ENCODE measurements around the gene UNG.
"Not testable (repeated sequence)": the region's sequence is repeated elsewhere in the genome, so short reads cannot be mapped to it uniquely, and the experiment has no call there.

Gene UNG

DNA sequence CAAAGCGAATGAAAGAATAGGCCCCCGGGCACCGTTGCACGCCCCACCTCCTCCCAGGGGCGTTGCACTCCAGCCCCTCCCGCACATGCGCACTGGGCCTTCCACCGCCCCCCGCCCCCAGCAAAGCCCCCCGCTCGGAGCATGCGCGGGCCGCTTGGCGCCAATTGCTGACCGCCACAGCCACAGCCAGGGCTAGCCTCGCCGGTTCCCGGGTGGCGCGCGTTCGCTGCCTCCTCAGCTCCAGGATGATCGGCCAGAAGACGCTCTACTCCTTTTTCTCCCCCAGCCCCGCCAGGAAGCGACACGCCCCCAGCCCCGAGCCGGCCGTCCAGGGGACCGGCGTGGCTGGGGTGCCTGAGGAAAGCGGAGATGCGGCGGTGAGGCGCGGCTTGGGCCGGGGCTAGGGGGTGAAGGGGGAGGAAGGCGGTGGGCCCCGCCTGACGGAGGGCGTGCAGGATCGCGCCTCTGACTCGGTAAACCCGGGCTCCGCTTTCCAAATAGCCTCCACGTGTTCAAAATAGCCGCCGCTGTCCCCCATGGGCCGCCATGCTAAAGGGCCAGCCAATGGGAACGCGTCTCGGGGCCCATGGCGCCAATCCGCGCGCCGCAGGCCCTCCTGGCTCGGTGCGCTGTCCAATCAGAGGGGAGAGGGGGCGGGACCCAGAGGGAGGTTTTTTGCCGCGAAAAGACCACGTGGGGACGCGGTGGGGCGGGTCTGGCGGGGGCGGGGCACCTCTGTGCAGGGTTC is at the start of gene UNG:
UNG (plus strand) TSS at position 163 of the 748 bp plus-strand sequence; CDS start at position 246, 83 bp downstream.
- Histone ChIP-seq H3K4me3 (ENCODE audit: low read depth in 1 of 2, low read length in 2 of 2) (peak within 1 kb of the TSS; percentile 58 to 77), H3K27ac (ENCODE audit: low read depth, low read length) (peak within 1 kb of the TSS; percentile 95), H3K9ac (ENCODE audit: low read length) (peak within 1 kb of the TSS; percentile 57), H3K36me3 (ENCODE audit: insufficient read depth, low read length) (peaks cover 26% of the 10 kb centered on the region), H3K9me3 (ENCODE audit: low read length) (no peaks in the 10 kb centered on the region), H3K27me3 (ENCODE audit: control insufficient read depth in 1 of 2, insufficient read depth in 2 of 2, low read length in 2 of 2) (no peaks in the 10 kb centered on the region), H3K4me1 (ENCODE audit: insufficient read depth, low read length) (peaks cover 31% of the 10 kb centered on the region)

DNA sequence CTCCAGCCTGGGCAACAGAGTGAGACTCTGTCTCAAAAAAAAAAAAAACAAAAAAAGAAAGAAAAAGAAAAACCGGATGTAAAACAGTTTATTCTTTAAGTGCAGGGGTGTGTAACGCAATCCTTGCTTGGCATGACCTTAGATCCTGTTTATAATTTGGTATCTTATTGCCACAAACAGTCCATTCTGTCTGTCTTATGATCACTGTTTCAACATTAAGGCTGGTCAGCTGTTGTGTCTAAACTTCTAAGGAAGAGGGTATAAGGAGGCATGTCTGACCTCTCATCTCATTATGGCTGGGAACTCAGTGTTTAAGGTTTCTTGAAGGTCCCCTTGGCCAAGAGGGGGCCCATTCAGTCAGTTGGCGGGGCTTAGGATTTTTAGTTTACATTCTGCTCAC is 48.7 kb upstream of the UNG start:
- H3K9ac ChIP-seq (ENCODE audit: low read length); H3K4me1 ChIP-seq (ENCODE audit: insufficient read depth, low read length); H3K27ac ChIP-seq (ENCODE audit: low read depth, low read length); H3K27me3 ChIP-seq (ENCODE audit: control insufficient read depth in 1 of 2, insufficient read depth in 2 of 2, low read length in 2 of 2); H3K36me3 ChIP-seq (ENCODE audit: insufficient read depth, low read length); H3K4me3 ChIP-seq (ENCODE audit: low read depth in 1 of 2, low read length in 2 of 2); H3K9me3 ChIP-seq (ENCODE audit: low read length): not testable (repeated sequence)

DNA sequence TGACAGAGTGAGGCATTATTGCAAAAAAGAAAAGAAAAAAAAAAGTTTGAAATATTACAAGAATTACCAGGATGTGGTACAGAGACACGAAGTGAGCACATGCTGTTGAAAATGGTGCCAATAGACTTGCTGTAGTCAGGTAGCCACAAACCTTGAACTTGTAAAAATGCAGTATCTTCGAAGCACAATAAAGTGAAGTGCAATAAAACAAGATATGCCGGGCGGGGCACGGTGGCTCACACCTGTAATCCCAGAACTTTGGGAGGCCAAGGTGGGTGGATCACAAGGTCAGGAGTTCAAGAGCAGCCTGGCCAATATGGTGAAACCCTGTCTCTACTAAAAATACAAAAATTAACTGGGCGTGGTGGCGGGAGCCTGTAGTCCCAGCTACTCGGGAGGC is 47.6 kb upstream of the UNG start:
- H3K4me3 ChIP-seq (ENCODE audit: low read depth in 1 of 2, low read length in 2 of 2); H3K9me3 ChIP-seq (ENCODE audit: low read length); H3K36me3 ChIP-seq (ENCODE audit: insufficient read depth, low read length); H3K9ac ChIP-seq (ENCODE audit: low read length); H3K27ac ChIP-seq (ENCODE audit: low read depth, low read length); H3K27me3 ChIP-seq (ENCODE audit: control insufficient read depth in 1 of 2, insufficient read depth in 2 of 2, low read length in 2 of 2): not testable (repeated sequence)
- peaks cover 13% of the 10 kb centered on the region for H3K4me1 ChIP-seq (ENCODE audit: insufficient read depth, low read length)

DNA sequence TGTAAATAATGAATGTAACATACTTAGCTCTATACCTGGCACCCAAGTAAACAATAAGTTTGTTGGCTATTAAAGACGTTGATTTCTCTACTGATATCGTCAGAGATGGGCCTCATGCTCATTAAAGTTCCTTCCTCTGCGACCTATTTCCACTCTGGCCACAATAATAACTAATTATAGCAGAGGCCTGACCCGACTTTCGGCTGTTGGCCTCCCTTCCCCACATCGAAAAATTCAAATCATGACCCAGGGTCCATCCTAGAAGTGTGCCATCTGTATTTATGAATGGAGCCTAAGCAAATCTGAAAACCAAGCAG is 45.3 kb upstream of the UNG start:
- no peak overlapping the region for H3K9ac ChIP-seq (ENCODE audit: low read length)
- no peaks in the 10 kb centered on the region for H3K9me3 ChIP-seq (ENCODE audit: low read length)
- H3K36me3 ChIP-seq (ENCODE audit: insufficient read depth, low read length) = peaks cover 2% of the 10 kb centered on the region
- H3K27me3 ChIP-seq (ENCODE audit: control insufficient read depth in 1 of 2, insufficient read depth in 2 of 2, low read length in 2 of 2) = no peaks in the 10 kb centered on the region
- peaks cover 13% of the 10 kb centered on the region for H3K4me1 ChIP-seq (ENCODE audit: insufficient read depth, low read length)
- H3K27ac ChIP-seq (ENCODE audit: low read depth, low read length) = peak overlapping the region; percentile 79
- H3K4me3 ChIP-seq (ENCODE audit: low read depth in 1 of 2, low read length in 2 of 2) = peak overlapping the region; percentile 59 to 93

DNA sequence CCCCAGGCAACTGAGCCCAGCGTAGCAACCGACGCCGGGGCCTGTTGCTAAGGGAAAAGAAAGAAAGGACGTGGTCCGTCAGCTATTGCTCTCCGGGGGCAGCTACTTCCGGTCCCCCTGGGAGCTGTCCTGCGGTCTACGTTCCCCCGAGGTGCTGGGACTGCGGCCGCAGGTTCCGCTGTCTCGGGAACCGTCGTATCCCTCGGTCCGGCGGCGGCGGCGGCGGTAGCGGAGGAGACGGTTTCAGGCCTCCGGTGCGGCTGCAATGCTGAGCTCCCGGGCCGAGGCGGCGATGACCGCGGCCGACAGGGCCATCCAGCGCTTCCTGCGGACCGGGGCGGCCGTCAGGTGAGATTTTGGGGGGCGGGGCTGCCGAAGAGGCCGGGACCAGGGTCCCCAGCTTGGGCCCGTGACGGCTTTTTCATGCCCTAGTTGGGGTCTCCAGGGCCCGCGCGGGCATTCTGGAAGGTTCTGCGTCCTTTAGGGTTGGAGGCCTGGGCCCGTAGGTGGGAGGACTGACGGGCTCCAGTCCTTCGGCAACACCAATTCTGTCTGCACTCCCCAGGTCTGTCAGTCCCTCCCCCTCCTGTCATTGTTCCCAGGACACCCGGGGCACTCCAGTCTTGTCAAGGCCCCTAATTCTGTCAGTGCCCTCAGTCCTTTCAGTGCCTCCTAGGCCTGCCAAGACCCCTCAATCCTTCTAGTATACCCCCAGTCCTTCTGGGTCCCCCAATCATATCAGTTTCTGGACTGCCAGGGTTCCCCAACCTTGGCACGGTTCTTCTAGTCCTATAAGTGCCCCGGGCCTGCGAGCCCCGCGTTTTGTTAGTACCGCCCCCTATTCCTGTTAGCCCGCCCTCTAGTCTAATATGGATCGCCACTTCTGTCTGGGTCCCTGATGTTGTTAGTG is 44.7 kb upstream of the UNG start, which contains the start of gene USP30:
USP30 (plus strand) TSS at position 163 of the 910 bp plus-strand sequence; CDS start at position 266, 103 bp downstream.
- H3K9ac ChIP-seq (ENCODE audit: low read length) = peak within 1 kb of the TSS; percentile 84
- no peaks in the 10 kb centered on the region for H3K9me3 ChIP-seq (ENCODE audit: low read length)
- peaks cover 8% of the 10 kb centered on the region for H3K36me3 ChIP-seq (ENCODE audit: insufficient read depth, low read length)
- H3K4me3 ChIP-seq (ENCODE audit: low read depth in 1 of 2, low read length in 2 of 2) = peak within 1 kb of the TSS; percentile 59 to 93
- peak within 1 kb of the TSS; percentile 79 for H3K27ac ChIP-seq (ENCODE audit: low read depth, low read length)
- H3K4me1 ChIP-seq (ENCODE audit: insufficient read depth, low read length) = peaks cover 13% of the 10 kb centered on the region
- no peaks in the 10 kb centered on the region for H3K27me3 ChIP-seq (ENCODE audit: control insufficient read depth in 1 of 2, insufficient read depth in 2 of 2, low read length in 2 of 2)

DNA sequence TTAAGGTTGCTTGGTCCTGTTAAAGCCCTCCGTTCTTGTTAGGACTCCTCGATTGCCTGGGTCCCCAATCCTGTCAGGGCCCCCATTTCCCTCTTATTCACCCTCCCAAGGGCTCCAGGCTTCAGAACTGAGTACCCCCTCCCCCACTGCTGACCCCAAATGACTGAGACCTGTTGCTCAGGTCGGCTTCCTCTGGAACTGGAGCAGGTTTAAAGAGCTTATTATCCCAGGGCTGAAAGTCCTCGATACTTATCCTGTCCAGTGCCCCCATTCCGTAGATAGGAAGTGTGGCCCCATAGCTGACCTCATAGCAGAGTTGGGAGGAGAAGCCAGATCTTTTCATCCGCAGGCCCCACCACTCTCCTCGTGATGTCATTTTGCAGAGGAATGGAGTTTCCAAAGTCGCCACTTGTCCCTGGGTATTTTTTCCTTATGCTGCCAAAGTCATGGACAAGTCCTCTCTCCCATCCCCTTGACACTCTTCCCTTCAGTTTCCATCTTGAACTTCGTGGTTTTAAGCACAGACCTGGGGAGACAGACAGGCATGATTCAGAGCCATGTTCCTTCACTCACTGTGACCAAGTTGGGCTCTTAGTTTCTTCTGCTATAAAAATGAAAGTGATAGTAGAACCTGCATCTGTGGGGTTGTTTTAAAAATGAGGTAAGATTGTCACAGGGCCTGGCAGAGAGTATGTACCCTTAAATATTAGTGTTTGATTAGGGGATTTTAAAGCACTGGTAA is 43.8 kb upstream of the UNG start:
- peak overlapping the region; percentile 59 to 93 for H3K4me3 ChIP-seq (ENCODE audit: low read depth in 1 of 2, low read length in 2 of 2)
- peaks cover 13% of the 10 kb centered on the region for H3K4me1 ChIP-seq (ENCODE audit: insufficient read depth, low read length)
- H3K9ac ChIP-seq (ENCODE audit: low read length) = peak overlapping the region; percentile 84
- H3K27ac ChIP-seq (ENCODE audit: low read depth, low read length) = peak overlapping the region; percentile 79
- H3K27me3 ChIP-seq (ENCODE audit: control insufficient read depth in 1 of 2, insufficient read depth in 2 of 2, low read length in 2 of 2) = no peaks in the 10 kb centered on the region
- H3K9me3 ChIP-seq (ENCODE audit: low read length) = no peaks in the 10 kb centered on the region
- peaks cover 13% of the 10 kb centered on the region for H3K36me3 ChIP-seq (ENCODE audit: insufficient read depth, low read length)

DNA sequence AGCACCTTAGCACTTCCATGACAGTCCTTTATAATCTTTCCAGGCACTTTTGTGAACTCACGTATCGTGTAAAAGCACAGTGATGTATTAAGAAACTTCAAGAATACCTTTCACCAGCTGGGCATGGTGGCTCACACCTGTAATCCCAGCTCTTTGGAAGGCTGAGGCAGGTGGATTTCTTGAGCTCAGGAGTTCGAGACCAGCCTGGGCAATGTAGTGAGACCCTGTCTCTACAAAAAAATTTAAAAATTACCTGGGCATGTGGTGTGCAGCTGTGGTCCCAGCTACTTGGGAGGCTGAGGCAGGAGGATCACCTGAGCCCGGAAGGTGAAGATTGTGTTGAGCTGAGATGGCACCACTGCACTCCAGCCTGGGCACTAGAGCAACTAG is 43.3 kb upstream of the UNG start:
- Histone ChIP-seq H3K4me1 (ENCODE audit: insufficient read depth, low read length) (peaks cover 13% of the 10 kb centered on the region), H3K36me3 (ENCODE audit: insufficient read depth, low read length) (peaks cover 13% of the 10 kb centered on the region)
- not testable (repeated sequence) for H3K9ac ChIP-seq (ENCODE audit: low read length); H3K4me3 ChIP-seq (ENCODE audit: low read depth in 1 of 2, low read length in 2 of 2); H3K27ac ChIP-seq (ENCODE audit: low read depth, low read length); H3K9me3 ChIP-seq (ENCODE audit: low read length); H3K27me3 ChIP-seq (ENCODE audit: control insufficient read depth in 1 of 2, insufficient read depth in 2 of 2, low read length in 2 of 2)

DNA sequence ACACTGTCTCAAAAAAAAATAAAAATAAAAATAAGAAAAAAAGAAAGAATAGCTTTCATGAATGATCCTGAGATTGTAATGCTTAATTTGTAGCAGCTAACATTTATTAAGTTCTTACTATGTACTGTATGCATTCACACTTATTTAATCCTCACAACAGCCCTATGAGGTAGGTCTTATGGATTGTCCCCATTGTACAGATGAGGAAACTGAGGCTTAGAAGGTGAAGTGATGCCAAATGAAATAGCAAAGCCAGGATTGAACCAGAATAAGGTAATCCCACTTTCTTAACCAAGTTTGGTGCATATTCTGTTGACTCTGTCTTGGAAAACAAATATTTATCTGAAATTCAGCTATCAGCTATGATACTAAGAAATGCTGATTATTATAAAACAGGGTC is 42.9 kb upstream of the UNG start:
- no peak overlapping the region for H3K4me3 ChIP-seq (ENCODE audit: low read depth in 1 of 2, low read length in 2 of 2)
- no peaks in the 10 kb centered on the region for H3K27me3 ChIP-seq (ENCODE audit: control insufficient read depth in 1 of 2, insufficient read depth in 2 of 2, low read length in 2 of 2)
- H3K4me1 ChIP-seq (ENCODE audit: insufficient read depth, low read length) = peaks cover 13% of the 10 kb centered on the region
- no peak overlapping the region for H3K9ac ChIP-seq (ENCODE audit: low read length)
- H3K36me3 ChIP-seq (ENCODE audit: insufficient read depth, low read length) = peaks cover 13% of the 10 kb centered on the region
- H3K27ac ChIP-seq (ENCODE audit: low read depth, low read length) = no peak overlapping the region
- H3K9me3 ChIP-seq (ENCODE audit: low read length) = no peaks in the 10 kb centered on the region

DNA sequence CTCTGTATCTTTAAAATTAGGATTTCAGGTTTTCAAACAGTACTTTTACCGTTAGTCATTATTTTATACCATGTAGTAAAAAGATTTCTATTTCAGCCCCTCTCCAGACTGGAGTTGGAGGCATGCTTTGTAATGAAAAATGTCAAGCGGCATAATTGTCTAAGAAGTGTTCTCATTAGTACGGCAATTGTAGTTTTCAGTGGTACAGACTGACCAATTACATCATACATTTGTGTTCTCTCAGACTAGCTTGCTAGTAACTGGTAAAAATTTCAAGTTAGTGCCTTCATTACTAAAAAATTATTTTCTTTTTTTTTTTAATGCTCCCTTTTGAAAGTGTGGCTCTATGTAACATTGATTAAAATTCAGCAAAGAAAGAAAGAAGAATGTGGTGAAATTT is 40.5 kb upstream of the UNG start:
- Histone ChIP-seq H3K27ac (ENCODE audit: low read depth, low read length) (no peak overlapping the region), H3K9ac (ENCODE audit: low read length) (no peak overlapping the region), H3K4me3 (ENCODE audit: low read depth in 1 of 2, low read length in 2 of 2) (no peak overlapping the region), H3K4me1 (ENCODE audit: insufficient read depth, low read length) (peaks cover 13% of the 10 kb centered on the region), H3K27me3 (ENCODE audit: control insufficient read depth in 1 of 2, insufficient read depth in 2 of 2, low read length in 2 of 2) (no peaks in the 10 kb centered on the region), H3K36me3 (ENCODE audit: insufficient read depth, low read length) (peaks cover 19% of the 10 kb centered on the region), H3K9me3 (ENCODE audit: low read length) (no peaks in the 10 kb centered on the region)

DNA sequence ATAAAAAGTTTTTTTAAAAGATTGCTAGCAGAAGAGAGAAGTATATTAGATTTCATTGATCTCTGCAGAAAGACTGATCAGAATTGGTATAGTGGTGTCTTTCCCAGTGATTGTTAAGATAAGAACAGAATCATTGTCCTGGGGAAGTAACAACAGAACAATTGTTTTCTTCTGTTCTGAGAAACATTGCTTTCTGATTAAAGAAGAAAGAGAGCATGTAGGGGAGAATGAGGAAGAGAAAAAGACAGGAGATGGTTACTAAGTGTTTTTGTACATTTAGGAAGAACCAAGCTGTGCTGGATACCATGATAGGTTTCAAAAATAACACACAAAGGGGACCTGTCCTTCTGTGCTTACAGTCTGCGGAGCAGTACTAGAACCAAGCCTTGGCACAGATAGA is 40.0 kb upstream of the UNG start:
- peaks cover 13% of the 10 kb centered on the region for H3K4me1 ChIP-seq (ENCODE audit: insufficient read depth, low read length)
- H3K9me3 ChIP-seq (ENCODE audit: low read length) = no peaks in the 10 kb centered on the region
- peaks cover 19% of the 10 kb centered on the region for H3K36me3 ChIP-seq (ENCODE audit: insufficient read depth, low read length)
- H3K4me3 ChIP-seq (ENCODE audit: low read depth in 1 of 2, low read length in 2 of 2) = no peak overlapping the region
- H3K27me3 ChIP-seq (ENCODE audit: control insufficient read depth in 1 of 2, insufficient read depth in 2 of 2, low read length in 2 of 2) = no peaks in the 10 kb centered on the region
- H3K27ac ChIP-seq (ENCODE audit: low read depth, low read length) = no peak overlapping the region
- no peak overlapping the region for H3K9ac ChIP-seq (ENCODE audit: low read length)

DNA sequence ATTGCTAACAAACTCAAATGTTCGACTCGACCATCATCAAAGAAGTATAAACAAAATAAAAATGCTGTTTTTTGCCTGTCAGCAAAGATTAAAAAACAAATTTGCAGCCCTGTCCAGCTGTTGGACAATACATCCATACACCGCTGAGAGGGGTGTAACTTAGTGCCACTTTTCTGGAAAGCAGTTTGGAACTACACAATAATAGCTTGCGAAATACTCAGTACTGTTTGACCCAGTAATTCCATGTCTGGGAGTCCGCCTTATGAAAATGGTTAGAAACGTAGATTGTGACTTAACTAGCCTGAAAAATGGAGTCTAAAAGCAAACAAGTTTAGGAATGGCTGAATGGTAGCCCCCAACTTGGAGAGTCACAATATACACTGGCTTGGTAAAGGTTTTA is 38.6 kb upstream of the UNG start:
- no peaks in the 10 kb centered on the region for H3K9me3 ChIP-seq (ENCODE audit: low read length)
- no peak overlapping the region for H3K27ac ChIP-seq (ENCODE audit: low read depth, low read length)
- H3K4me1 ChIP-seq (ENCODE audit: insufficient read depth, low read length) = peaks cover 5% of the 10 kb centered on the region
- H3K36me3 ChIP-seq (ENCODE audit: insufficient read depth, low read length) = peaks cover 19% of the 10 kb centered on the region
- no peaks in the 10 kb centered on the region for H3K27me3 ChIP-seq (ENCODE audit: control insufficient read depth in 1 of 2, insufficient read depth in 2 of 2, low read length in 2 of 2)
- no peak overlapping the region for H3K4me3 ChIP-seq (ENCODE audit: low read depth in 1 of 2, low read length in 2 of 2)
- no peak overlapping the region for H3K9ac ChIP-seq (ENCODE audit: low read length)
